GM21576 (cell line): ENCODE results near the gene NDE1.
A peak's percentile ranks its signal among the peaks of the same experiment; 100 is the strongest.
"Not testable (repeated sequence)": the region's sequence is repeated elsewhere in the genome, so short reads cannot be mapped to it uniquely, and the experiment has no call there.

Source experiments
- ATAC-seq: cut with Tn5 transposase; IDR thresholded peaks from one replicate; pipeline ENCODE4 v1.9.1; 2021; ENCODE audit warnings: mild to moderate bottlenecking, moderate library complexity; ENCODE audit not compliant: unreplicated experiment

The NDE1 gene

GRCh38 chr16:15650019-15650697, at the start of gene NDE1:
Gene NDE1 (plus strand): TSS chr16:15650245. CDS start chr16:15664779, 14,534 bp downstream.
- peak; percentile 69 for ATAC-seq

GRCh38 chr16:15601212-15601879, 48.7 kb upstream of the NDE1 start:
- ATAC-seq, result no peak

GRCh38 chr16:15602285-15603044, 47.6 kb upstream of the NDE1 start:
- no peak for ATAC-seq

- ATAC-seq, result no peak
Measured at GRCh38 chr16:15604460-15605440, 45.3 kb upstream of the NDE1 start.

GRCh38 chr16:15605839-15606517, 44.1 kb upstream of the NDE1 start:
- ATAC-seq, result no peak

GRCh38 chr16:15606518-15607220, 43.4 kb upstream of the NDE1 start:
- no peak for ATAC-seq

- ATAC-seq, result not testable (repeated sequence)
Measured at GRCh38 chr16:15607221-15607699, 42.8 kb upstream of the NDE1 start.

- no peak for ATAC-seq
Measured at GRCh38 chr16:15607700-15608396, 42.2 kb upstream of the NDE1 start.

GRCh38 chr16:15608398-15609285, 41.4 kb upstream of the NDE1 start:
- ATAC-seq, result no peak

GRCh38 chr16:15609286-15609649, 40.8 kb upstream of the NDE1 start:
- ATAC-seq, result no peak

- no peak for ATAC-seq
Measured at GRCh38 chr16:15610369-15610871, 39.6 kb upstream of the NDE1 start.

GRCh38 chr16:15611610-15612009, 38.4 kb upstream of the NDE1 start:
- no peak for ATAC-seq

GRCh38 chr16:15613676-15614075, 36.4 kb upstream of the NDE1 start:
- ATAC-seq, result no peak

GRCh38 chr16:15616012-15616411, 34.0 kb upstream of the NDE1 start:
- no peak for ATAC-seq

GRCh38 chr16:15616475-15617165, 33.4 kb upstream of the NDE1 start:
- ATAC-seq, result no peak

GRCh38 chr16:15617901-15618300, 32.1 kb upstream of the NDE1 start:
- no peak for ATAC-seq

- no peak for ATAC-seq
Measured at GRCh38 chr16:15618392-15618791, 31.7 kb upstream of the NDE1 start.
